Superior temporal gyrus (tissue), 1 donor: ENCODE data around the gene EFCAB6.

Experiments
- DNase-seq: peaks from one replicate; pipeline ENCODE4 v3.0.0-alpha.2; 2016; ENCODE audit errors: extremely low spot score

Gene EFCAB6

DNA sequence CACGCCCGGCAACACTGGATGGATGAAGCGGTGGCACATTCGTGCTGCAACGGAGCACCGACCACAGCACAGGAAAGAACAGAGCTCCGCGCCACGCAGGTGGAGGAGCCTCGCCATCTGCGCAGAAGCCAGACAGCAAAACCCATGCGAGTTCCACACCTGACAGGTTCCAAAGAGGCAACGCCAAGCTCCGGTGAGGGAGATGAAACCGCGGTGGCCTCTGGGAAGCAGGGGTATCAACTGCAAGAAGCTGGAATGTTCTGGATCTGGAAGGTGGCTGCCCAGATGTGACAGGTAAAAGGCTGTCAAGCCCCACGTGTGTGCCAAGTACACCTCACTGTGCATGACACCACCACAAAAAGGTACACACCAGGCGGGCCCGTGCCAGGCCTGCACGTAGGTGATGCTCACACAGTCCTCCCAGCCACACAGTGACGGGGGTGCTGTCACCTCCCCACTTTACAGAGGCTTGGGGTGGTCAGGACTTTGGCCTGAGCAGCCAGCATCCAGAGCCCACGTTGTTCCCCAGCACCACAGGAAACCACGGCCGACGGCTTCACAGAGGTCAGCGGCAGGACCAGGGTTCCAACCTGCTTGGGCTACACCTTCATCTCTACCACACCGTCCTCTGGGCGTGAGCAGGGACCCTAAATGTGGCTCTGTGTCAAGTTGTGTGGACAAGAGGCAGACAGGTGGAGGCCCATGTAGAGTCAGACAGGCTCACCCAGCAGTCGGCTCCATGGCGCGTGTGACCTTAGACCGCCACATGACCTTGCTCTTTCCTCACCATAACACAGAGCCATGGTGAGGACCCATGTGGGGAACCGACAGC, 19.7 kb upstream of the EFCAB6 start:
- DNase-seq: no peak

DNA sequence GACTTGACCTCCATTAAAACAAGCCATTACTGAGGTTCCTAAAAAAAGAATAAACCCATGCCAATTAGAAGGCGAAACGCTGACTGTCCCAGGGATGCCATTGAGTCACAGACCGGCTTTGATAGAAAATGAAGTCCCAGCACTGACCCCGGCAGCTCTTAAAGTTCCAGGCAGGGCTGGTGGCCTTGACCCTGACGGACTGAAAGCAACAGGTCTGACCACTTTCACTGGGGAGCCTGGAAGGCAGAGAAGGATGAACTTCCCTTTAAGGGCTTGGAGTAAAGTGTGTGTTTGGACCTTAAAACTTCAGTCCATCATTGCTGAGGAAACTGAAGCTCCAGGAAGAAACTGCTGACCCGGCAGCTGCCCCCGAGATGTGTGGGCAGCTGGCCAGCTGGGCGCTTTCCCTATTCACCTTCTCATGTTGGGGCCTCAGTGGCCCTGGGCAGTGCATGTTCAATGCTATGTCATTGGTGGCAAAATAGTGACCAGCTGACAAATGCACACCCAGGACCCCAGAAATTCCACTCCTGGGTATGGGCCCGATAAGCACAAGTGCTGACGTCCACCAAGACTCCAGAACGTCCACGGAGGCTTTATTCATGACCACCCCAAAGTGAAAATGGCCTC, 18.9 kb upstream of the EFCAB6 start:
- DNase-seq: no peak

DNA sequence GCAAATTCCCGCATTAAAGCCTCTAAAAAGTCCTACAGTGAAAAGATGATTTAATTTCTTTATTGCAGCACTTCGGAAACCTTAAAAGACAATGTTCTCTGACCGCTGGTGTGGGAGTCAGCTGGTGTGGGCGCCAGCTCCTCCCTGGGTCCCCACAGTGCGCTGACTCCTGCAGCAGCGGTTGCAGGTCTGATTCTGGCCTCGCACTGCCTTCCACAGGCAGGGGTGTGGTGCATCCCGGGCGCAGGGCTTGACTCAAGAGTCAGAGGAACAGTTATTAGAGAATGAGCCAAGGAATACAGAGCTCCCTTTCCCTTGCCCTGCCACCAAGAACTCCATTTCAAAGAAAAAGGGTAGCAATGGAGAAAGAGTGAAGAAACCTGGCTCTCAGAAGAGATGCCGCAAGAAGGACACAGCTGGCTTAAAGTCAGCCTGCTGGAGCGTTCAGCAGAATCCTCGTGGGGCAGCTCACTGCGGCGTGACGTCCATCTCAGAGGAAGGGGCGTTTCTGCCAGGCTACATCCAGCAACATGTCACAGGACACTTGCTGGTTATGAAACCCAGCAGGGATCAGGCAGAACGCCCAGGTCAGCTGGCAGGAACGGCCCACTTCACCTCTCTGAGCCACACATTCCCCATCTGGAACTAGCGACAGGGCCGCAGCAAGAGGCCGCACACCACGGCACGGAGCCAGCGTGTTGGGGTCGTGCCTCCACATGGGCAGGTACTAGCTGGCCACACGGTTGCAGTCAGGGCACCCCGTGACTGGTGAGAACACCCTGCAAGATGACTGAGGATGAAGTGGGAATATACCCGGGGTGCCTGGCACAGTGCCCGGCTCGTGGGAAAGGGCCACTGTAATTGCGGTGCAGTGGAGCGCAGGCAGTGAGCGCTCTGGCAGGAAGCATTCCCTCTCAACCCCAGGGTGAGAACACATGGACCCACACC, 18.1 kb upstream of the EFCAB6 start:
- DNase-seq: no peak

DNA sequence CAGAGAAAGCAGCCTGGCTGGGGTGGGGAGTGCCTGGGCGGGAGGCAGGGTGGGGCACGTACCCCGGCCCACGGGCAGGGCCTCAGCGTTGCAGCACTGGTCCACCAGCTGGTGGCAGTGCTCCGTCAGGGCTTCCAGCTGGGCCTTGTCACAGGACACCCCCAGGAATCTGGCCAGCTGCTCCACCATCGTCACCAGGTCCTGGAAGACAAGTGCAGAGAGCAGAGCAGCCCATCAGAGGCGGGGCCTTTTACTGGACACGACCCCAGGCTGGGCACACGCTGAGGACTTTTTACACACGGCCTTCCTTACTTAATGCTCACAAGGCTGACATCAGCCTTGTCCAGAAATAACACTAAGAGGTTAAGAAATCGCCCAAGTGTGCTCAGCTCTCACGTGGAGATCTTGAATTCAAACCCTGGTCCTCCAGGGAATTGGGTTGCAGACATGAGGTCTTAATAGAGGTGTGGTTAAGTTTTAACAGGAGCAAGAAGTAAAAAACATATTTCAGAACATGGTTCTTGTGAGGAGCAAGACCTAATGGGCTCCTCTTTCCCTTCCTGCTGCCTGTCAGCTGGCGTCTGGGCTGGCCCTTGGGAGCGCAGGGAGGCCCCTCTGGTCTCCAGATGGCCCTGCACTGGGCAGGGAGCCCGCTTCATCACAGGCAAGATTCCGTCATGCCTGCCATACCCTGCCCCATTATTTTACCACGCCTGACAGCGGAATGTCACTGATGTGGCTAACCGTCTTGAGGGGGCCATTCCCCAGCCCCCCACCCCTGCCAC, 17.1 kb upstream of the EFCAB6 start:
- no peak for DNase-seq

DNA sequence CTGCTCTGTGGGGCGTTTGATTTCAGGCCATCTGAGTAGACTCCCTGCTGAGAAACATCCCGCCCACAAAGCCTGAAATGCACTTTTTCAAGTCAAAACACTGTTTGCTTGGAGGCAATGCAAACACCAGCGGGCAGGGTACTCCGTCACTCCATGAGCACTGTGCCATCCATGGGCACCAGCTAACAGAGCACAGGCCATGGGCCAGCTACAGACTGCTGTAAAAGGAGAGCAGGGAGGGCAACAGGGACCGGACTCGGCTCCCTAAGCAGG, 16.6 kb upstream of the EFCAB6 start:
- DNase-seq: no peak

DNA sequence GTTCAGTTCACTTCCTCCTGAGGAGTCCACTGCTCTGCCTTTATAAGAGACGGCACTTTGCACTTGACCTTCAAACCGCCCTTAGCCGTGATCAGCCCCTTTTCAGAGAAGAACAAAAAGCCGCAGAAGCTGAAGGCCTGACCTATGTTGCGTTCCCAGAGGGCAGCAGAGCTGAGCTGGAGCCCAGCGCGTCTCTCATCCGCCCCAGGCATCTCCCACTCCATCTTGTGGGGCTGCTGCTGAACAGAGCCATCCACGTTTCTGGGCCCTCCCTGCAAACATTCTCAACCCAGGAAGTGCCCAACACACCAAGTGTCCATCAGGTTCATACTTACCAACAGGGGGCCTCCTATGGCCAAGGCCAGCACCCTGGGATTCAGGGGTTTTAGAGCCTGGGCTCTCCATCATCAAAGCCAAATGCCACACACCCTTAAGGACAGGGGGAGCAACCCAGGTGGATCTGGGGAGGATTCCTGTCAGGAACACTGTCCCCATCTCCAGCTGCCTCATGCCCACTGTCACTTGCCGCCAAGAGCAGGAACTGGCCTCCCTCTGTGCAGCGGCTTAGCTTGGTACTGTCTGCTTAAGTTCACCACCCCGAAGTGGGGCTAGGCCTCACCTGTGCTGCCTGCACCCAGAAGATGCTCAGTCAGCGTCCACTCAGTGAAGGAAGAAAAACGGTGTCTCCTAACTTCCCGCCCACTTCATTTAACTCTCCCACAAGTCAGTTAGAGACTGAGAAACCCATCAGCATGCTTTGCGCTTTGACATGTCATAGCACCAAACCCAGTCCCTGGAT, 16.0 kb upstream of the EFCAB6 start:
- DNase-seq: no peak

DNA sequence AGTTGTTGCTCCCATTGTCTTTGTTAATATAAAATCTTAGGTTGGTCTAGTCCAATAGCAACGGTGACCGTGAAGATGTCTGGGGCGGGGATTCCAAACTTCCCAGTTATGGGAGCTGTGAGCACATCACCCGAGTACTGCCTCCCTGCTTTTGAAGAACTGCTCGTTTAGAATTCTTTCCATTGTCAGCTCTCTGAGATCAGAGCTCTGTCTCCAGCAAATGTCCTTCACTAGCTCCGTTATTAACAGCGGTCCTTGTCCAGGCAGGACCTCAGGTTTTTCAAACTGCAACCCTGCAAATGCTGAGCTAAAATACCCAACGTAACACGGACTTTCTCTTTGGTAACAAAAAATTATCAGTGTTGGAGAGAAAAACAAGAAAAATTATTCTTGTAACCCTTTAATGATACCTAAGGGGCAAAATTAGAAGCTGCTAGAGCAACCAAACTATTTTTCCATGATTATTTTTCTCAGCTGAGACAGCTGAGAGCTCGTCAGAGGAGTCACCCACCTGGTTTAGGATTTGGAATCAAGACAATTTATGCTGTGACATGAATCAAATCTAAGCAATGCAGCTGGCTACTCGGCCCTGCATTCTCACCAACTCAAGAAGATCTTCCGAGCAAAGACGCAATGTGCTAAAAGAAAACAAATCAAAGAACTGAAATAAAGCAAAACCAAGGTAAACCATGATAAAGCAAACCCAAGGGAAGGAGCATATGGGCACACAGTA, 15.1 kb upstream of the EFCAB6 start:
- no peak for DNase-seq

DNA sequence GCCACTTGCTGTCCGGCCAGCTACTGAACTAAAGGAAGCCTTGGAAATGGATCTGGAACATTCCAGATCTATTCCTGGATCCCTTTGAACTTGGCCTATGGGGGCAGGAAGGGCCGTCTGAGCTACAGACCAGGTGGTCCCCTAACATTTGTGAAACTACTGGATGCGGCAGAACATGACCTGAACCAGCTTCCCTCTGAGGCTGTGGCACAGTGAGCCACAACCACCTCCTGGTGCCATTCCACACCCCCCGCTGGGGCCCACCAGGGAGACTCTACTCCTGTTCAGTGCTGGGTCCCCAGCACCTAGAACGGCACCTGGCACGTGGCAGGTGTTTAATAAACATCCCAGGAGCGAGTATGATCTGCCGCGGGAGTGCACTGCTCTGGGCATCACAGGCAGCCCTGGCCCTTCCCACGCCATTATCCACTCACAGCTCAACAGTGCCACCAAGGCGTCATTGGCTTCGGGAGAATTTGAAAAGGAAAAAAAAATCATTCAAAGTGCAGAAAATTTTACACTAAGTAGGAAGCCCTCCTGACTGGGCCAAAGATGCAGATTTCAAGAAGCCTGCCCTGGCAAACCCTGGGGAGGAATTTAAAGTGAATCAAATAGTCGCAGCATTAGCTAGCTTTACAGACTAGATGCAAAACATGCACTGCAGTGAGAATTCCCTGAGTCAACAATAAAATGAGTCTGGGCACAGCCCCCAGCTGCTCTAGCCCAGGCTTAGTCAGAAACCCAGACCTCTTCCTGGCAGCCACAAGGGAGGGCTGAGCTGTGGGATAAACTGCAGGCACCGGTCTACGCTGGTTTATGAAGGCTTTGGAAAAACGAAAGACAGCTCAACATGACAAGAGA, 14.3 kb upstream of the EFCAB6 start:
- no peak for DNase-seq

DNA sequence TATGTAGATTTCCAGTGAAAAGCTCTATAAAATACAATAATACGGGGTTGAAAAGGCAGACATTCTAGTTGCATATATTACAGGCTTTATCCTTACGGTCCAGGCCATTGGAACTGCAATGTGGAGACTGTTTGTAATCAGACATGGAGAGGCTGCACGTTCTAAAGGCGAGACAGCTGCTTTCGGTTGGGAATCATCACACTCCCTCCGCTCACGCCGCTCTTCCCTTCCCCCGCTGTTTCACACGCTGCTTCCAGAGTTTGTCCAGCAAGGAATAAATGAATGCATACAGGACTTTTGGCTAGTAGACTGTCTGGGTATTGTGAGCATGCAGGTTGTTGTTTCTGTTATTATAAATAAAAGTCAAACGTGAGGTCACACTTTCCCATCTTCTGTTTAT, 13.5 kb upstream of the EFCAB6 start:
- no peak for DNase-seq

DNA sequence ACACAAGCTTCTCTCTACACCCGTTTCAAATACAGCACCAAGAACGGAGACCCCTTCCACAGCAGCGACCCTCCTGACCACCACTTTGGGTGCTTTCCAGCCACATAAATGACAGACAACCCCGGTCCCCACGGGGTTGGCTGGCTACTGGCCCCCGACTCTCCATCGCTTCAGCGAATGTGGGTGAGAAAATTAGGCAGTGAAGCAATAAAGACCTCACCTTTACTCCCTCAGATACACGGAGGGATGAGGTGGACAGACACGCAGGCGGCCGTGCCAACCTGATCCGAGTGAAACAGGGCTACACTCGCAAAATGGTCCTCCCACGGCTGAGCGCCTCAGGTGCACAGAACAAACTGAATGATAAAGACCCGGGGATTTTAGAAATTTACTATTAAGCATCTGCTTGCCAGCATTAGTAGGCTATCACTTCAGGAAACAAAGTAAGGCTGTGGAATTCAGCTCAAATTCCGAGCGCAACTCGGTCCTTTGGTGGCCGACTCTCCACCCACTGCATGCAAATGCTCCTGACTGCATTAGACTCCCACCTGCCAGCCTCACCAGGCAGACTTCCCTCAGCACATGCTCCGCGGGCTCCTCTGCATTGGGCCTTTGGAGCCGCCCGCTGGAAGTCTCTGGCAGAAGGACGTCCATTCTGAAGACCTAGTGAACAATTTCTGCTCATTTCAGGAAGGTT, 12.8 kb upstream of the EFCAB6 start:
- no peak for DNase-seq

DNA sequence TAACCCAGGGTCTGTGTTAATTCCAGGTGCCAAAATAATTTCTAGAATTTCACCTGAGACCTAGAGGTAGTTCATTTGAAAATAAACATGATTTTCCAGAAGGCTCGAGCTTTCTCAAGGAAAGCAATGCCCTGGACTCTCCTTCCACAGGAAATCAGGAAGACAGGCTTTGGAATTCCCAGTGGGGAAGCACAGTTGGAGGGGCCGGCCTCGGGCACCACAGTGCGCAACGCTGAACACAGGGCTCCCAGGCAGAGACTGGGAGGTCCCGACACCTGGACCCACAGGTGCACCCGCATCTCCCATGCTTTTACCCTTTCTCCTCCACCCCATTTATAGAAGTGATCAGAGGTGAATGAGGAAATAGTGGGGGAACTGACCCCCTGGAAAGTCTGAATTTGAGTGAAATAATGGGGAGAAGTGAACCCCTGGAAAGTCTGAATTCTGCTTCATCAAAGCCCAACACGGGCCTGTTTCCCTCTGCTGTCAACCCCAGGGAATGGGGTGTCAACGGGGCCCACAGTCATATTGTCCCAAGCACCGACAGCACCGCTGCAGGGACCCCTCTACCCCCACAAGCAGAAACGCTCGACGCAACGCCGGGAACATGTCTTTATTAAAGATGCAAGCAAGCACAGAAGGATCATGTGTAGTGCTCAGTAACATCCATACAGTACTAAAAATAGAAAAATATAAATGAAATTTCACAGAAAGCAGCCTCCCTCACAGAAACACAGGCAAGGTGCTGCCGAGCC, 12.0 kb upstream of the EFCAB6 start:
- no peak for DNase-seq

DNA sequence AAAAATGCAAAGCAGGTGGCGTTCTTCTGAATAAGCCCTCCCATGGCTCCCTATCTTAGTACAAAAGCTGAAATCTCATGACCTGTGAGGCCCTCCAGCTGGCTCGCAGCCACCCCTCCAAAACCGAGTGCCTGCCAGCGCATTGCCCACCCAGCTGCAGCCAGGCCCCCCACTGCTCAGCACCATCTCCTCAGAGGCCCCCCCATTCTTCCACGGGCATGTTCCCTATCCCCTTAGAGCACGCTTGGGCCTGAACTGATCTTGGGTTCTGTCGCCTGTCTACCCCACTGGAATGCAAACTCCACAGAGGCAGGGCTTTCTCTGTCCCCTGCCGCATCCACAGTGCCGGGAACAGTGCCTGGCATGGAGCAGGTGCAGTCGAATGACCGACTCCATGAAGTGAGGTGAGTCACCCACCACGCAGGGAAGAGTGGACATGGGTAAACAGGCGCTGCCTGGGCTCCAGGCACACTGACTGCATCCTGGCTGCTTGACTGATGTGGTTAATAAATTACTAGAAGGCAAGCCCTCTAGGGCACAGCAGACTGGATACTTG, 11.3 kb upstream of the EFCAB6 start:
- DNase-seq: no peak

DNA sequence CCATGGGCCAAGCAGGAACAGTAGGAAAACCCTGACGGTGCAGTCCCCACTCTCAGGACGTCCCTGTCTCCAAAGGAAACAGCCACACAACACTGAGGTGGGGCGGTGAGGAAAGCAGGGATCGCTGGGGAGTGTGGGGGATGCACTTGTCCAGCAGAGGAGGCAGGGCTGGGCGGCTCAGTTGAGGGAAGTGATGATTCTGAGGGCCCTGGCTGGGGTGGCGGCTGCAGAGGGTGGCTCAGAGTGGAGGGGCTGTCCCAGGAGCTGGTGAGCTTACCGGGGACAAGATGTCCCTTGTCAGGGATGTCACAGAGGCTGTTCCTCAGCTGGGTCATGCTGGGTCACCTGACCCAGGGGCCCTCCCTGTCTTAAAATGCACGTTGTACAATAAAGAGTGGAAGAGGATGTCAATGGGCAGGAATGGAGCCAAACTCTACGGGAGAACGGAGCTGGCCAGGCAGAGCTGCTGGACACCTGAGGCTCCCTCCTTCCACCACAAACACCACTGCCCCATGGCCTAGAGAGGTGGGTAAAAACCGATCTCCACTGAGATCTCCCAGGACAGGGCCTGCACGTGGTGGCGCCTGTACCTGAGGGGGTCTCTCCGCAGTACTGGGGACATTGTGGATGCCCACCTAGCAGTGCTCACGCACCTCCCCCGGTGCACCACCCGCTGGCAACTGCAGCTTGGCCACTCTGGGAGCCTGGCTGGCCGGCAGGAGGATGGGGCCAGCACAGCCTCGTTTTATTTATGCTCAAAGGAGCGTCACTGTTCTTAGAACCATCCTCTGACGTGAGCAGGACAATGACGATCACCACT, 9.7 kb upstream of the EFCAB6 start:
- DNase-seq: no peak

DNA sequence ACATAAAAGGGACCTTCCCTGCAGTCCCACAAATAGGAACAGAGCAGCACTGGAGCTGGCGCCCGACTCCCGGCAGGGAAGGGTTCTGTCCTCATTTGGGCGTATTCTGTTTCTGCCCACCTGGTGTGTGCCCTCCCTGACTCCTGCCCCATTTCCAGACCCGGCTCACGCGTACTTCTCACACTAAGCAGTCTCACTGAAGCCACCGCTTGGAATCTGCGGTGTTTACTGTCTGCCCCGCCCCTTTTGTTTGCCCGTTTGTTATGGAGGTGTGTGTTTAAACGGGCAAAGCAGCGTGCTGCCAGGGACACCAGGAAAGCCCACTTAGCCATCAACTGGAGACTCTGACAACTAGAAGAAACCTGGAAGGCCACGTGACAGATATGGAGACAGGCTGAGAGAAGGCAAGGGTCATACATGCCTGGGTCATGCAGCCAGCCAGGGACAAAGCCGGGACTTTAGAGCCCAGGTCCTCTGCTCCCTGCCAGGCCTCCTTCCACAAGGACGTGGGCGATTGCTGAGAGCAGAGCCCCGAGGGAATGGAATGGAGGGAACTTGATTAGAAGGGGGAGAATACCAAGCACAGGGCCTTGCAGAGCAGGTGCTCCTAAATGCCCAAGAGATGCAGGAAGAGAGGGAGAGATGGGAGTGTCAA, 8.7 kb upstream of the EFCAB6 start:
- no peak for DNase-seq

DNA sequence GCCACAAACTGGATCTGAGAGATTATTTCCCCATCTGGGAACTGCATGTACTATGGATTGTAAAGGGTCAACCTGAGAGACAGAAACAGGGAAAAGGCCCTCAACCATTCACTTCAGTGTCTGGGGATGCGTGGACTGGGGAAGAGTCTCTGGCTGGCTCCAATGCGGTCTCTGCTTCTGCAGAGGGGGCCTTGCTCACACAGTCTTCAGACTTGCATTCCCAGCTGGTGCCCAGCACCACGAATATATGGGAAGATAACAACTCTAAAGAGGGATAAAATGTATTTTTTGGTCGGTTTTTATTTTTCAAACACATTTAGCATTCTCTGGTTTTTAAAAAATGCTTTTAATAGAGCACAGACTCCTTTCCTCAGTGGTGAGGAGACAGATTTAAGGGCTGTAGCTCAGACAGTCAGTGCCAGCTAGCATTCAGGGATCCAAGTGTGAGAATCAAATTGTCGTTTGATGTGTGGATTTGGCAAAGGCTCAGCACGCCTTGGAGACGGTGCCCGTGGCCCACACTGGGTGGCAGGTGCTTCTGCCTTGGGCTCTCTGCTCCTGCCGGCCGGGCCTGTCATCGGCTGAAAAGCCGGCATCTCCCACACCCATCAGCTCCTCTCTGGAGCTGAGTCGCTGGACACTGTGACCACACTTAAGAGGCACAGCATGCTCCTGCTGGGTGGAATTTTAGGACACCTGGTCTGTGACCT, 8.0 kb upstream of the EFCAB6 start:
- peak; percentile 40 for DNase-seq
